Tongue (tissue), 3 donors: ENCODE measurements around the gene MYLK. TPM values are rescaled to one million over a fixed set of nuclear protein-coding genes. Genes with fewer than 3 reads are reported as not detected.

ENCODE experiments used
- DNase-seq: peaks from one replicate; pipeline ENCODE4 v3.0.0-alpha.2; 2015
- small RNA-seq: library from RNA; depleted of rRNA; stranded (forward); fragments of <200 nt; gene quantifications from one replicate; pipeline ENCODE3, GENCODE V24; 2014; ENCODE audit warnings: low replicate concordance
- total RNA-seq: library from RNA; depleted of rRNA; stranded (reverse); fragments of >200 nt; gene quantifications from one replicate; pipeline ENCODE4 v1.2.3, GENCODE V29; 2014

MYLK gene
- total RNA-seq, 1 donor from 2014 or later: 52.5 TPM

- peak; percentile 99 for DNase-seq
Measured at GRCh38 chr3:123584988-123585937, 298.9 kb downstream of the MYLK start, which contains the start of gene HACD2. TSS of gene HACD2 (minus strand) at chr3:123585053. CDS start at chr3:123585027, 26 bp downstream.

GRCh38 chr3:123584284-123584987, 299.7 kb downstream of the MYLK start:
- no peak for DNase-seq

GRCh38 chr3:123583561-123583960, 300.6 kb downstream of the MYLK start:
- no peak for DNase-seq

- no peak for DNase-seq
Measured at GRCh38 chr3:123582315-123582714, 301.8 kb downstream of the MYLK start.

- DNase-seq: no peak
Measured at GRCh38 chr3:123576122-123576521, 308.0 kb downstream of the MYLK start.

GRCh38 chr3:123571973-123572365, 312.2 kb downstream of the MYLK start:
- no peak for DNase-seq

GRCh38 chr3:123571264-123571972, 312.7 kb downstream of the MYLK start:
- DNase-seq: no peak

- no peak for DNase-seq
Measured at GRCh38 chr3:123568875-123569274, 315.3 kb downstream of the MYLK start.

GRCh38 chr3:123568034-123568433, 316.1 kb downstream of the MYLK start:
- DNase-seq: no peak

- no peak for DNase-seq
Measured at GRCh38 chr3:123564056-123564455, 320.1 kb downstream of the MYLK start.

- no peak for DNase-seq
Measured at GRCh38 chr3:123562547-123562946, 321.6 kb downstream of the MYLK start.

GRCh38 chr3:123561188-123561587, 322.9 kb downstream of the MYLK start:
- no peak for DNase-seq

Small RNA genes lying within 50 kb of the gene (small RNA-seq; reads per million reads assigned to genes)
- gene RF00392: not detected

Other genes with a start within 250 kb of the MYLK start
- gene CCDC14, start 76.9 kb upstream of the MYLK start, total RNA-seq: 71.7 TPM
- not detected for gene ROPN1, start 107.8 kb upstream of the MYLK start, total RNA-seq
- 37.3 TPM for gene KALRN, start 149.0 kb upstream of the MYLK start, total RNA-seq